ENCODE results near the gene SLF1. TPM values are rescaled to one million over a fixed set of nuclear protein-coding genes. Genes with fewer than 3 reads are reported as not detected.

Gene SLF1
- total and polyA plus RNA-seq, 2 experiments from 2014 or later: 36.3 to 43.8 TPM

GRCh38 chr5:94742852-94743251, 124.4 kb downstream of the SLF1 start (continued):
- TF ChIP-seq, protein P1, sequence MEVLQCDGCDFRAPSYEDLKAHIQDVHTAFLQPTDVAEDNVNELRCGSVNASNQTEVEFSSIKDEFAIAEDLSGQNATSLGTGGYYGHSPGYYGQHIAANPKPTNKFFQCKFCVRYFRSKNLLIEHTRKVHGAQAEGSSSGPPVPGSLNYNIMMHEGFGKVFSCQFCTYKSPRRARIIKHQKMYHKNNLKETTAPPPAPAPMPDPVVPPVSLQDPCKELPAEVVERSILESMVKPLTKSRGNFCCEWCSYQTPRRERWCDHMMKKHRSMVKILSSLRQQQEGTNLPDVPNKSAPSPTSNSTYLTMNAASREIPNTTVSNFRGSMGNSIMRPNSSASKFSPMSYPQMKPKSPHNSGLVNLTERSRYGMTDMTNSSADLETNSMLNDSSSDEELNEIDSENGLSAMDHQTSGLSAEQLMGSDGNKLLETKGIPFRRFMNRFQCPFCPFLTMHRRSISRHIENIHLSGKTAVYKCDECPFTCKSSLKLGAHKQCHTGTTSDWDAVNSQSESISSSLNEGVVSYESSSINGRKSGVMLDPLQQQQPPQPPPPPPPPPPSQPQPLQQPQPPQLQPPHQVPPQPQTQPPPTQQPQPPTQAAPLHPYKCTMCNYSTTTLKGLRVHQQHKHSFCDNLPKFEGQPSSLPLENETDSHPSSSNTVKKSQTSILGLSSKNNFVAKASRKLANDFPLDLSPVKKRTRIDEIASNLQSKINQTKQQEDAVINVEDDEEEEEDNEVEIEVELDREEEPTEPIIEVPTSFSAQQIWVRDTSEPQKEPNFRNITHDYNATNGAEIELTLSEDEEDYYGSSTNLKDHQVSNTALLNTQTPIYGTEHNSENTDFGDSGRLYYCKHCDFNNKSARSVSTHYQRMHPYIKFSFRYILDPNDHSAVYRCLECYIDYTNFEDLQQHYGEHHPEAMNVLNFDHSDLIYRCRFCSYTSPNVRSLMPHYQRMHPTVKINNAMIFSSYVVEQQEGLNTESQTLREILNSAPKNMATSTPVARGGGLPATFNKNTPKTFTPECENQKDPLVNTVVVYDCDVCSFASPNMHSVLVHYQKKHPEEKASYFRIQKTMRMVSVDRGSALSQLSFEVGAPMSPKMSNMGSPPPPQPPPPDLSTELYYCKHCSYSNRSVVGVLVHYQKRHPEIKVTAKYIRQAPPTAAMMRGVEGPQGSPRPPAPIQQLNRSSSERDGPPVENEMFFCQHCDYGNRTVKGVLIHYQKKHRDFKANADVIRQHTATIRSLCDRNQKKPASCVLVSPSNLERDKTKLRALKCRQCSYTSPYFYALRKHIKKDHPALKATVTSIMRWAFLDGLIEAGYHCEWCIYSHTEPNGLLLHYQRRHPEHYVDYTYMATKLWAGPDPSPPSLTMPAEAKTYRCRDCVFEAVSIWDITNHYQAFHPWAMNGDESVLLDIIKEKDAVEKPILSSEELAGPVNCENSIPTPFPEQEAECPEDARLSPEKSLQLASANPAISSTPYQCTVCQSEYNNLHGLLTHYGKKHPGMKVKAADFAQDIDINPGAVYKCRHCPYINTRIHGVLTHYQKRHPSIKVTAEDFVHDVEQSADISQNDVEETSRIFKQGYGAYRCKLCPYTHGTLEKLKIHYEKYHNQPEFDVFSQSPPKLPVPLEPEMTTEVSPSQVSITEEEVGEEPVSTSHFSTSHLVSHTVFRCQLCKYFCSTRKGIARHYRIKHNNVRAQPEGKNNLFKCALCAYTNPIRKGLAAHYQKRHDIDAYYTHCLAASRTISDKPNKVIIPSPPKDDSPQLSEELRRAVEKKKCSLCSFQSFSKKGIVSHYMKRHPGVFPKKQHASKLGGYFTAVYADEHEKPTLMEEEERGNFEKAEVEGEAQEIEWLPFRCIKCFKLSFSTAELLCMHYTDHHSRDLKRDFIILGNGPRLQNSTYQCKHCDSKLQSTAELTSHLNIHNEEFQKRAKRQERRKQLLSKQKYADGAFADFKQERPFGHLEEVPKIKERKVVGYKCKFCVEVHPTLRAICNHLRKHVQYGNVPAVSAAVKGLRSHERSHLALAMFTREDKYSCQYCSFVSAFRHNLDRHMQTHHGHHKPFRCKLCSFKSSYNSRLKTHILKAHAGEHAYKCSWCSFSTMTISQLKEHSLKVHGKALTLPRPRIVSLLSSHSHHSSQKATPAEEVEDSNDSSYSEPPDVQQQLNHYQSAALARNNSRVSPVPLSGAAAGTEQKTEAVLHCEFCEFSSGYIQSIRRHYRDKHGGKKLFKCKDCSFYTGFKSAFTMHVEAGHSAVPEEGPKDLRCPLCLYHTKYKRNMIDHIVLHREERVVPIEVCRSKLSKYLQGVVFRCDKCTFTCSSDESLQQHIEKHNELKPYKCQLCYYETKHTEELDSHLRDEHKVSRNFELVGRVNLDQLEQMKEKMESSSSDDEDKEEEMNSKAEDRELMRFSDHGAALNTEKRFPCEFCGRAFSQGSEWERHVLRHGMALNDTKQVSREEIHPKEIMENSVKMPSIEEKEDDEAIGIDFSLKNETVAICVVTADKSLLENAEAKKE (CRISPR knock-in tag; IDR thresholded peaks at IDR 0.05): no peak
- TF ChIP-seq ZNF331 (CRISPR knock-in tag; IDR thresholded peaks at IDR 0.05; ENCODE audit: low read depth): no peak
- TF ChIP-seq EZH2 (IDR thresholded peaks at IDR 0.05; ENCODE audit: low read depth, unreplicated experiment): no peak

- H3K4me3 Mint-ChIP-seq: no peak overlapping the region
- TF ChIP-seq ZNF114 (CRISPR knock-in tag; IDR thresholded peaks at IDR 0.05) (no peak), CTCF (conservative IDR thresholded peaks at IDR 0.05; ENCODE audit: low read depth in 2 of 2) (no peak), JUNB (IDR thresholded peaks at IDR 0.05; ENCODE audit: unreplicated experiment) (no peak), CREB1 (CRISPR knock-in tag; IDR thresholded peaks at IDR 0.05; ENCODE audit: low read depth) (no peak), STAT1 (IDR thresholded peaks at IDR 0.05; ENCODE audit: unreplicated experiment) (no peak), NANOG (IDR thresholded peaks at IDR 0.05; ENCODE audit: borderline replicate concordance) (no peak), ZNF331 (CRISPR knock-in tag; IDR thresholded peaks at IDR 0.05; ENCODE audit: low read depth) (no peak)
- TF ChIP-seq, protein P2, sequence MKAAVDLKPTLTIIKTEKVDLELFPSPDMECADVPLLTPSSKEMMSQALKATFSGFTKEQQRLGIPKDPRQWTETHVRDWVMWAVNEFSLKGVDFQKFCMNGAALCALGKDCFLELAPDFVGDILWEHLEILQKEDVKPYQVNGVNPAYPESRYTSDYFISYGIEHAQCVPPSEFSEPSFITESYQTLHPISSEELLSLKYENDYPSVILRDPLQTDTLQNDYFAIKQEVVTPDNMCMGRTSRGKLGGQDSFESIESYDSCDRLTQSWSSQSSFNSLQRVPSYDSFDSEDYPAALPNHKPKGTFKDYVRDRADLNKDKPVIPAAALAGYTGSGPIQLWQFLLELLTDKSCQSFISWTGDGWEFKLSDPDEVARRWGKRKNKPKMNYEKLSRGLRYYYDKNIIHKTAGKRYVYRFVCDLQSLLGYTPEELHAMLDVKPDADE (IDR thresholded peaks at IDR 0.05): no peak
- TF ChIP-seq, protein P3, sequence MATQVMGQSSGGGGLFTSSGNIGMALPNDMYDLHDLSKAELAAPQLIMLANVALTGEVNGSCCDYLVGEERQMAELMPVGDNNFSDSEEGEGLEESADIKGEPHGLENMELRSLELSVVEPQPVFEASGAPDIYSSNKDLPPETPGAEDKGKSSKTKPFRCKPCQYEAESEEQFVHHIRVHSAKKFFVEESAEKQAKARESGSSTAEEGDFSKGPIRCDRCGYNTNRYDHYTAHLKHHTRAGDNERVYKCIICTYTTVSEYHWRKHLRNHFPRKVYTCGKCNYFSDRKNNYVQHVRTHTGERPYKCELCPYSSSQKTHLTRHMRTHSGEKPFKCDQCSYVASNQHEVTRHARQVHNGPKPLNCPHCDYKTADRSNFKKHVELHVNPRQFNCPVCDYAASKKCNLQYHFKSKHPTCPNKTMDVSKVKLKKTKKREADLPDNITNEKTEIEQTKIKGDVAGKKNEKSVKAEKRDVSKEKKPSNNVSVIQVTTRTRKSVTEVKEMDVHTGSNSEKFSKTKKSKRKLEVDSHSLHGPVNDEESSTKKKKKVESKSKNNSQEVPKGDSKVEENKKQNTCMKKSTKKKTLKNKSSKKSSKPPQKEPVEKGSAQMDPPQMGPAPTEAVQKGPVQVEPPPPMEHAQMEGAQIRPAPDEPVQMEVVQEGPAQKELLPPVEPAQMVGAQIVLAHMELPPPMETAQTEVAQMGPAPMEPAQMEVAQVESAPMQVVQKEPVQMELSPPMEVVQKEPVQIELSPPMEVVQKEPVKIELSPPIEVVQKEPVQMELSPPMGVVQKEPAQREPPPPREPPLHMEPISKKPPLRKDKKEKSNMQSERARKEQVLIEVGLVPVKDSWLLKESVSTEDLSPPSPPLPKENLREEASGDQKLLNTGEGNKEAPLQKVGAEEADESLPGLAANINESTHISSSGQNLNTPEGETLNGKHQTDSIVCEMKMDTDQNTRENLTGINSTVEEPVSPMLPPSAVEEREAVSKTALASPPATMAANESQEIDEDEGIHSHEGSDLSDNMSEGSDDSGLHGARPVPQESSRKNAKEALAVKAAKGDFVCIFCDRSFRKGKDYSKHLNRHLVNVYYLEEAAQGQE (IDR thresholded peaks at IDR 0.05; ENCODE audit: unreplicated experiment): no peak
- H3K36me3 Mint-ChIP-seq (ENCODE audit: low read depth): no peaks in the 10 kb centered on the region
- H3K9me2 ChIP-seq (ENCODE audit: insufficient read depth): no peaks in the 10 kb centered on the region; the same call in 1 of the 2 replicates
- no peak overlapping the region for H3K27ac ChIP-seq (ENCODE audit: low read depth)
- H2AFZ ChIP-seq: no peak overlapping the region
- no peaks in the 10 kb centered on the region for H4K20me1 ChIP-seq (replicated peaks; ENCODE audit: insufficient read depth)
- H3K27me3 ChIP-seq (ENCODE audit: insufficient read depth): no peaks in the 10 kb centered on the region
- H3K79me2 ChIP-seq (replicated peaks; ENCODE audit: insufficient read depth): no peaks in the 10 kb centered on the region
- ATAC-seq (no peak), DNase-seq (ENCODE audit: low spot score) (no peak)
- H3K4me1 ChIP-seq (ENCODE audit: insufficient read depth): peaks cover 10% of the 10 kb centered on the region
- H3K27ac Mint-ChIP-seq: no peak overlapping the region
- H3K9me3 Mint-ChIP-seq: no peaks in the 10 kb centered on the region
- no peaks in the 10 kb centered on the region for H3K36me3 ChIP-seq (ENCODE audit: insufficient read depth)
- H3K4me1 Mint-ChIP-seq: peaks cover 12% of the 10 kb centered on the region
- no peak overlapping the region for H3K4me3 ChIP-seq
- peaks cover 8% of the 10 kb centered on the region for H3K27me3 Mint-ChIP-seq (ENCODE audit: insufficient read depth, low read depth, poor library complexity)
- H3K4me2 ChIP-seq: no peak overlapping the region
- H3F3A ChIP-seq (replicated peaks; ENCODE audit: low read depth): no peaks in the 10 kb centered on the region
Measured at GRCh38 chr5:94744906-94745305, 126.4 kb downstream of the SLF1 start.

Measured in GM23338 (cell line).